CD4-positive, alpha-beta T cell treated with Interleukin-12 subunit alpha and Interleukin-12 subunit beta, for 1 hour (primary cell): ENCODE data around the gene SV2B.

Experiments used
- DNase-seq: peaks from one replicate; pipeline ENCODE4 v3.0.0-alpha.2; 2020

SV2B gene

DNA sequence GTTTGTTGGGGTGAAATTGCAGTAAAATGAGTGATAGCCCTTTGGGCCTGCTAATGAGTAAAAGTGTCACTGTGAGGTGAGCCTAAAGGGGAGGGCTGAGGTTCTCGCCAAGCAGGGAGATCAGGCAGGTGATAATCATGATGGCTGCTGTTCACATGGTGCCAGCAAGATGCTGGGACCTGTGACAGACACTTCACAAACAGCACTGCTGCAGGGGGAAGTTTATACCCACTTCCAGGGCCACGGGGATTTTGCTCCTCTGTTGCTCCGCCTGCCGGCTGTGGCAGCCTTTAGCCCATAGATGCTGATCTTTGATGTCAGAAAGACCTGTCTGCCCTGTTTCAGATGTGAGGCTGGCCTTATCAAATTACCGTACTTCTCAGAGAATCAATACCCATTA is 96.7 kb downstream of the SV2B start:
- no peak for DNase-seq

GRCh38 chr15:91199511-91199910 is 99.5 kb downstream of the SV2B start:
- no peak for DNase-seq

GRCh38 chr15:91200101-91200754 is 100.2 kb downstream of the SV2B start:
- no peak for DNase-seq

DNA sequence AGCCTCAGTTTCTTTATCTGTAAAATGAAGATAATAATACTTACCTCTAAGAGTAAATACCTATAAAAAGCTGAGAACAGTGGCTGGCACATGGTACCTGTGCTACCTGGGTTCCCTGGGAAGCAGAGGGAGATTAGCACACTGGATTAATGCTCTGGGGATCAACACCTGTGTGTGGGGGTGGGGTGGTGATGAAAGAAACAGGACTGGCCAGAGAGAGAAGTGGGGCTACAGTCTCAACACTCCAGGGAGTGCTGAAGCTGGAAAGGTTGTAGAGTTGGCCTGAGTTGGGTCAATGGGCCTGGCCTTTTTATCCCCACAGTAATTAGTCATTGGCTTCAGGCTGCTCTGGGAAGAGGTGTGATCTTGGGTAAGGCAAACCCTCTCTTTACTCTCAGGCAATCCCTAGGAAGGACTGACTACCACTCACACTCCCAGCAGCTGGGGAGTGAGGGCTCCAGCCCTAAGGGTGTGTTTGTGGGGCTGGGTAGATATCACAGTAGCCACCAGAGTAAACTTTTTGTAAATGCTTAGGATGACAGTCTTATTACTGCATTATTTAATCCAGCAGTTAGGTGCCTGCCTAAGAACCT is 102.5 kb downstream of the SV2B start:
- no peak for DNase-seq

- DNase-seq = no peak
Measured at GRCh38 chr15:91203619-91204203, 103.7 kb downstream of the SV2B start.

- DNase-seq = no peak
Measured at GRCh38 chr15:91208371-91208770, 108.3 kb downstream of the SV2B start.

- DNase-seq = no peak
Measured at GRCh38 chr15:91209318-91209717, 109.3 kb downstream of the SV2B start.

DNA sequence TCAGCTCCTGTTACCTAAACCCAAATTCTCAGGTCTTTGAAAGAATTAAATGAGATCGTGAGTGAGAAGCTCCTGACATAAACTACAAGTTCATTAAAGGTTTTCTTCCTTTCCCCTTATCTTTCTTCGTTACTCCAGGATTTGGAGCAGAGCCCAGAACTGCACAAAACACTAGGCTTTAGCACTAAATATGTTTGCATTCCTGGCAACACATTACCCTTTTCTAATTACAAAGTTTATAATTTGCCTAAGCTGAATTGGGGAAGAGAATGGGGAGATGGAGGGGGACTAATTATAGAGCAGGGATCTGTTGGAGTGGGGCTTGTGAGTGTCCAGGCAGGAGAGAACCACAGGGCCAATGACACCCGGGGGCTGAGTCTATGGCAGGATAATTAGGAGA is 109.7 kb downstream of the SV2B start:
- DNase-seq = no peak

- DNase-seq = no peak
Measured at GRCh38 chr15:91214675-91215590, 114.9 kb downstream of the SV2B start.

GRCh38 chr15:91216000-91216399 is 115.9 kb downstream of the SV2B start:
- no peak for DNase-seq

DNA sequence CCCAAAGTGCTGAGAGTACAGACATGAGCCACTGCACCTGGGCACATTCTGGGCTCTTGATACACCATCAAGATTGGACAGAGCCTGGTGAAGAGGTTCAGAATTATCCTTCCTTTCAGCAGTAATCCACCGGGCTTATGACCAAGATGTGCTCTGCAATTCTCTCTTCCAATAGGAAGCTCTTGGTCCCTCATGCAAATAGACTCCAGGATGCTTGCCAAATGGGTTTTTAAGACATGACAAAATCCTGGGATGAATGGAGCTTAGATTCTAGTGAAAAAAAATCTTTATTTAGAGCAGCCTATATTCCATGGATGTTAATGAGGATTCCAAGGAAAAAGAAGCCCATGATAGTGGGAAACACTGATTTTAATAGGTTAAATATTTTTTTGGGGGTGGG is 119.1 kb downstream of the SV2B start:
- no peak for DNase-seq

GRCh38 chr15:91222052-91222451 is 122.0 kb downstream of the SV2B start:
- DNase-seq = no peak

GRCh38 chr15:91223863-91224262 is 123.8 kb downstream of the SV2B start:
- DNase-seq = no peak

- DNase-seq = no peak
Measured at GRCh38 chr15:91224755-91225380, 124.8 kb downstream of the SV2B start.

GRCh38 chr15:91225741-91226140 is 125.7 kb downstream of the SV2B start:
- DNase-seq = no peak

- no peak for DNase-seq
Measured at GRCh38 chr15:91227117-91227516, 127.1 kb downstream of the SV2B start.

DNA sequence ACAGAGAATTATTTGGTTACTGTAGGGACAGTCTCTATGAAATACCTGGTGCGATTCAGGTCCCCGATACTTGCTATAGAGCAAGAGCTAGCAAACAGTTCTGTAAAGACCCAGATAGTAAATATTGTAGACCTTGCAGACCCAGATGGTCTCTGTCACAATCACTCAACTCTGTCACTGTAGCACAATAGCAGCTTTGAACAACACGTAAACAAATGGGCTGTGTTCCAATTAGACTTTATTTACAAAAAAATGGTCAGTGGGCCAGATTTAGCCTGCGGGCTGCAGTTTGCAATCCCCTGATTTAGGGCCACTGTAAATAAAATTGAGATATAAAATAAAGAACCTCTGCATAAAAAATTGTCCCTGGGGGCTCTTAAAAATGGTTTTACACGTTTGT is 127.7 kb downstream of the SV2B start:
- no peak for DNase-seq

GRCh38 chr15:91228383-91228782 is 128.3 kb downstream of the SV2B start:
- DNase-seq = no peak

DNA sequence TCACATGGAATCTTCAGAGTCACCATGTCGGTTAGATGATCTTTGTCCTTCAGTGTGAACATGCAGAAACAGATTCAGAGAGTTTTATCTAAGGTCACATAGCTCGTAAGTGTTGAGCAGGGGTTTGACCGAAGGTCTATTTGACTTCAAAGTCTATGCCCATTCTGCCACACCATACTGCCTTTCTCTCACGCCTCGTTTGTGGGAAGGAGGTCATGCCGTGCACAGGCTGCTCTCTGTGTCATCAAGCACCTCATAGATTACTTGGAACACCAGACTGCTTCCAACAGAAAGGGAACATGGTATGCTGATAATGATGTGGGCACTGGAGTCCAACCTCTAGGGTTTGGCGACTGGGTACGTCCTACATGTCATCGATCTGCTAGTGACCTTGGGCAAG is 128.8 kb downstream of the SV2B start:
- DNase-seq = no peak

DNA sequence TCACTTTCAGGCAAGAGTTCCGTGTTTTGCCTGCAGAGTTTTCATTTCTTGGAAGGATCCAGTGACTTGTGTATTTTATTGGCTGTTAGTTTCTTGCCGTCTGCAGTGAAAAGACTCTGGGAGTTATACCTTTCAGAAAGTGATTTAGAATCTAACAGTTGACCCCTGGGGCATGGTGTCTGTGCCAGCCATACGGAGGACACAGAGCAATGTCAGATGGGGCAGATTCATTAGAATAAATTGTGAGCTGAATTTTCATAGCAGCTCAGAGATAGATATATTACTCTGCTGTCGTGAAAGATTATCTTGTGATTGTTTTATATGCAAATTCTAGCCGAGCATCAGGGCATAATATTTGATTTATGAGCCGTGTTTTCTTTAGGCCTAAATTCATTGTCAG is 131.6 kb downstream of the SV2B start:
- no peak for DNase-seq

- no peak for DNase-seq
Measured at GRCh38 chr15:91234759-91235158, 134.7 kb downstream of the SV2B start.

GRCh38 chr15:91235376-91235775 is 135.3 kb downstream of the SV2B start:
- DNase-seq = no peak

GRCh38 chr15:91237445-91237844 is 137.4 kb downstream of the SV2B start:
- DNase-seq = no peak
